Common myeloid progenitor, CD34-positive (primary cell): ENCODE data around the gene GSC.

ENCODE experiments used
- CTCF ChIA-PET: fragments of 350-600 bp; sonication (Branson Sonifier 250); formaldehyde crosslinking; loops from one replicate; lab custom pipeline; 2021; ENCODE audit warnings: antibody characterized with exemption; lab: Charles Lee
- POLR2A ChIA-PET: fragments of 350-600 bp; sonication (Branson Sonifier 250); formaldehyde crosslinking; loops from one replicate; lab custom pipeline; 2021; ENCODE audit warnings: antibody characterized with exemption; lab: Charles Lee
- DNase-seq, 3 donors: peaks; one replicate each; pipeline versions ENCODE4 v3.0.0 to v3.0.0-alpha.2; 2013
- H3K27ac ChIP-seq, 2 experiments: 1 replicate in 1 of 2; 2 replicates in 1 of 2; pipeline ENCODE4 v1.7.0; 2013; ENCODE audit warnings: inconsistent platforms in 2 of 2, low read length in 2 of 2, mild to moderate bottlenecking in 2 of 2, low read depth in 1 of 2, moderate library complexity in 1 of 2; ENCODE audit not compliant: severe bottlenecking in 2 of 2, insufficient read depth in 1 of 2, poor library complexity in 1 of 2
- H3K27me3 ChIP-seq, 5 experiments: replicated peaks in 2 of 5; 1 replicate in 3 of 5; 2 replicates in 2 of 5; pipeline versions ENCODE4 v1.6.1 to v1.7.0; 2013; ENCODE audit warnings: low read length in 4 of 5, mild to moderate bottlenecking in 2 of 5, moderate library complexity in 2 of 5, inconsistent platforms in 1 of 5; ENCODE audit not compliant: insufficient read depth in 5 of 5, control insufficient read depth in 4 of 5
- H3K36me3 ChIP-seq, 4 experiments: 1 replicate in 2 of 4; 2 replicates in 2 of 4; pipeline versions ENCODE4 v1.6.1 to v1.7.0; 2013; ENCODE audit warnings: low read length in 3 of 4, control low read depth in 1 of 4, mild to moderate bottlenecking in 1 of 4; ENCODE audit not compliant: control insufficient read depth in 4 of 4, insufficient read depth in 4 of 4
- H3K4me1 ChIP-seq, 4 experiments: 1 replicate in 3 of 4; 2 replicates in 1 of 4; pipeline versions ENCODE4 v1.6.1 to v1.7.1; 2013; ENCODE audit warnings: low read length in 3 of 4, mild to moderate bottlenecking in 3 of 4, control low read depth in 1 of 4, inconsistent platforms in 1 of 4, moderate library complexity in 1 of 4; ENCODE audit not compliant: control insufficient read depth in 4 of 4, insufficient read depth in 4 of 4; ENCODE audit errors: control extremely low read depth in 1 of 4
- H3K4me3 ChIP-seq, 7 experiments: 1 replicate in 4 of 7; 2 replicates in 3 of 7; pipeline versions ENCODE4 v1.5.1 to v1.7.0; 2013; ENCODE audit warnings: mild to moderate bottlenecking in 7 of 7, low read length in 6 of 7, moderate library complexity in 6 of 7, inconsistent platforms in 2 of 7, low read depth in 2 of 7, control low read depth in 1 of 7; ENCODE audit not compliant: insufficient read depth in 4 of 7, control insufficient read depth in 1 of 7; ENCODE audit errors: extremely low read depth in 1 of 7
- H3K9me3 ChIP-seq, 5 experiments: 1 replicate in 4 of 5; 2 replicates in 1 of 5; pipeline versions ENCODE4 v1.6.1 to v1.7.1; 2013; ENCODE audit warnings: low read length in 4 of 5, mild to moderate bottlenecking in 2 of 5, inconsistent platforms in 1 of 5, low read depth in 1 of 5, moderate library complexity in 1 of 5; ENCODE audit not compliant: control insufficient read depth in 4 of 5, insufficient read depth in 2 of 5; ENCODE audit errors: control extremely low read depth in 1 of 5
- WGBS: methylation state at CpG from one replicate; pipeline ENCODE4 v1.1.5; 2013; ENCODE audit not compliant: insufficient coverage; 5-methylcytosine and 5-hydroxymethylcytosine counted together

The GSC gene

GRCh38 chr14:94771906-94772490 is 2.1 kb upstream of the GSC start:
- Histone ChIP-seq H3K9me3 (peaks cover 0 to 12% (median 0%) of the 10 kb centered on the region in 5 experiments), H3K27ac (no peak overlapping the region), H3K4me1 (peaks cover 0 to 28% (median 19%) of the 10 kb centered on the region in 4 experiments), H3K36me3 (no peaks in the 10 kb centered on the region), H3K27me3 (peaks cover 11 to 100% (median 58%) of the 10 kb centered on the region in 5 experiments), H3K4me3 (no peak overlapping the region)
- peak in 2 of 3 donors; percentile 29 to 36 for DNase-seq
- CTCF ChIA-PET = interaction anchor here (0.6 kb wide), 1 partner anchor 9 kb away, joined by 3 read pairs; no protein-coding TSS in a partner anchor
- POLR2A ChIA-PET = no interaction called here
- WGBS = 9% methylated on average over 7 of the region's 14 CpGs

- Histone ChIP-seq H3K27ac (no peak overlapping the region), H3K27me3 (peaks cover 14 to 100% (median 54%) of the 10 kb centered on the region in 5 experiments), H3K9me3 (peaks cover 0 to 11% (median 0%) of the 10 kb centered on the region in 5 experiments), H3K36me3 (no peaks in the 10 kb centered on the region), H3K4me1 (peaks cover 0 to 28% (median 19%) of the 10 kb centered on the region in 4 experiments), H3K4me3 (no peak overlapping the region)
- 9% methylated on average over 37 of the region's 54 CpGs for WGBS
- DNase-seq = peak in 2 of 3 donors; percentile 9 to 25
- POLR2A ChIA-PET = no interaction called here
- CTCF ChIA-PET = no interaction called here
Observed at GRCh38 chr14:94771158-94771905, 1.4 kb upstream of the GSC start.

- peaks cover 18 to 100% (median 51%) of the 10 kb centered on the region in 5 experiments for H3K27me3 ChIP-seq
- peaks cover 0 to 28% (median 19%) of the 10 kb centered on the region in 4 experiments for H3K4me1 ChIP-seq
- WGBS = 22% methylated on average over 6 of the region's 9 CpGs
- POLR2A ChIA-PET = no interaction called here
- H3K9me3 ChIP-seq = peaks cover 0 to 11% (median 0%) of the 10 kb centered on the region in 5 experiments
- H3K27ac ChIP-seq = no peak overlapping the region
- peak in 2 of 3 donors; percentile 19 to 35 for DNase-seq
- no peak overlapping the region for H3K4me3 ChIP-seq
- no peaks in the 10 kb centered on the region for H3K36me3 ChIP-seq
- CTCF ChIA-PET = no interaction called here
Observed at GRCh38 chr14:94770815-94771157, 873 bp upstream of the GSC start.

GRCh38 chr14:94770251-94770749 is 387 bp upstream of the GSC start:
- Histone ChIP-seq H3K27ac (no peak overlapping the region), H3K4me3 (peak overlapping the region in 4 of 7 experiments; percentile 50 to 65 (median 56)), H3K27me3 (peaks cover 18 to 100% (median 53%) of the 10 kb centered on the region in 5 experiments), H3K9me3 (peaks cover 0 to 11% (median 0%) of the 10 kb centered on the region in 5 experiments), H3K36me3 (no peaks in the 10 kb centered on the region), H3K4me1 (peaks cover 0 to 28% (median 19%) of the 10 kb centered on the region in 4 experiments)
- peak; percentile 53 to 80 (median 74) for DNase-seq
- 7% methylated on average over 16 of the region's 18 CpGs for WGBS
- CTCF ChIA-PET = no interaction called here
- POLR2A ChIA-PET = no interaction called here

- peaks cover 0 to 8% (median 0%) of the 10 kb centered on the region in 5 experiments for H3K9me3 ChIP-seq
- peaks cover 21 to 100% (median 54%) of the 10 kb centered on the region in 5 experiments for H3K27me3 ChIP-seq
- 2% methylated on average over 81 of the region's 82 CpGs for WGBS
- no peaks in the 10 kb centered on the region for H3K36me3 ChIP-seq
- DNase-seq = peak in 2 of 3 donors; percentile 69 to 75
- peaks cover 0 to 28% (median 19%) of the 10 kb centered on the region in 4 experiments for H3K4me1 ChIP-seq
- H3K27ac ChIP-seq = no peak overlapping the region
- H3K4me3 ChIP-seq = peak overlapping the region in 6 of 7 experiments; percentile 6 to 65 (median 44)
- POLR2A ChIA-PET = no interaction called here
- CTCF ChIA-PET = interaction anchor here (0.5 to 1.5 kb wide), 3 partner anchors 9 to 78 kb away, joined by 3 to 5 read pairs (median 3); no protein-coding TSS in a partner anchor
Observed at GRCh38 chr14:94768521-94769390, 1.2 kb downstream of the GSC start.

GRCh38 chr14:94768141-94768520 is 1.8 kb downstream of the GSC start:
- peaks cover 20 to 100% (median 51%) of the 10 kb centered on the region in 5 experiments for H3K27me3 ChIP-seq
- H3K9me3 ChIP-seq = peaks cover 0 to 7% (median 0%) of the 10 kb centered on the region in 5 experiments
- 5% methylated on average over 21 of the region's 26 CpGs for WGBS
- no peaks in the 10 kb centered on the region for H3K36me3 ChIP-seq
- H3K4me3 ChIP-seq = peak overlapping the region in 4 of 7 experiments; percentile 36 to 65 (median 56)
- CTCF ChIA-PET = interaction anchor here (0.9 to 1.5 kb wide), 2 partner anchors 10 to 77 kb away, joined by 3 to 5 read pairs; no protein-coding TSS in a partner anchor
- H3K27ac ChIP-seq = no peak overlapping the region
- DNase-seq = no peak
- POLR2A ChIA-PET = no interaction called here
- H3K4me1 ChIP-seq = peaks cover 0 to 26% (median 19%) of the 10 kb centered on the region in 4 experiments
